ENCODE measurements around the gene DRG2.

DRG2 gene

DNA sequence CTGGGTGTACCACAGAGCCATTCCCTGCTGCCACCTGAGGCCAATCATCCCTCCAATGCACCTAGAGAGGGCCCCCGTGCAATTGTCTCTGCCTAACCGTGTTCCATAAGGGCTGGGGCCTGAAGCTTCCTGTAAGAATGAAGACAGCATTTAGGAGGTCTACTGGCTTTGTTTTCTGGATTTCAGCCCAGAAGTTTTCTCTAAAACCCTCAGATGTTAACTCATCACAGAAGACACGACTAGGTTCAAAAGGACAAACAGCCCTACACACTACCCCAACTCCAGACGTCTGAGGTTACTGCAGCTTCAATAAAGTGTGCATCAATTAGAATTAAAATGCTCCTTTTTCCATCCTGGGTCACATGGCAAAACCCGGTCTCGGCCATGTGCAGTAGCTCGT, 10.8 kb upstream of the DRG2 start:
- no peak for DNase-seq

DNA sequence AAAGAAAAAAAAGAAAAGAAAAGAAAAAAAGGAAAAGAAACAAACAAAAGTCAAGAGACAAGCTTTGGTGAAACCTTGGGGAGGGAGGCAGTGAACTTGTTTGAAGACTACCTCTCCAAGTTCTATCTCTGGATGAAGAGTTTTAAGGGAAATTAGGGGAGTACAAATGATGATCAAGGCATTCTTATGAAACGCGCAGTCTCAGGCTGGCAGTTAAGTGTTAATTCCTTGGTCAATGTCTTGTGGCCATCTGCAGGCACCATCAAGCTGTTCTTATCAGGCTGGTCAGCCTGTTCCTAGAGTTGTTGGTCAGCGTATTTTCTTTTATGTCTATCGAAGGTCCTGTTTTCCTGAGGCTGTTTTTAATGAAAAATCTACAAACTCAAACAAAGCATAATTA, 8.2 kb upstream of the DRG2 start:
- DNase-seq: no peak

DNA sequence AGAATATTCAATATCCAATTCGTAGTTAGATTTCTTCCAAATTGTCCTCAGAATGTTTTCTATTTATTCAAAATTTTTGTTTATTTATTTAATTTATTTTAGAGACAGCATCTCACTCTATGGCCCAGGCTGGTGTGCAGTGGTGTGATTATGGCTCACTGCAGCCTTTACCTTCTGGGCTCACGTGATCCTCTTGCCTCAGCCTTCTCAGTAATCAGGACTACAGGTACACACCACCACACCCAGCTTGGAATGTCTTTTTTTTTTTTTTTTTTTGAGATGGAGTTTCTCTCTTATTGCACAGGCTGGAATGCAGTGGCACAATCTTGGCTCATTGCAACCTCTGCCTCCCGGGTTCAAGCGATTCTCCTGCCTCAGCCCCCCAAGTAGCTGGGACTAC, 3.5 kb upstream of the DRG2 start:
- DNase-seq: no peak

DNA sequence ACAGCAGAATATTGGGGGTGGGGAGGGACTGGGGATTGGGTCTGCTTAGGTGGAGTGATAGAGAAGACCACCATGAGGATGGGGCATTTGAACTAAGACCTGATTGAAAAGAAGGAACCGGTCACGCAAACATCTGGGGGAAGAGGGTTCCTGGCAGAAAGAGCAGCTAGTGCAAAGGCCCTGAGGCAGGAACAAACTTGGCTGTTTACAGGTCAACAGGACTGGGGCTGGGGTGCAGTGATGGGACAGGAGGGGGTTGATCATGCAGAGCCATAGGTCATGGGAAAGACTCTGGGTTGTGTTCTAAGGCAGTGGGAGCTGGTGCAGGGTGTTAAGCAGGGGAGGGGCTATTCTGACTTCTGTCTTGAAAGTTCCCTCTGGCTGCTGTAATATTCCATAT, 1.9 kb downstream of the DRG2 start:
- no peak for DNase-seq

DNA sequence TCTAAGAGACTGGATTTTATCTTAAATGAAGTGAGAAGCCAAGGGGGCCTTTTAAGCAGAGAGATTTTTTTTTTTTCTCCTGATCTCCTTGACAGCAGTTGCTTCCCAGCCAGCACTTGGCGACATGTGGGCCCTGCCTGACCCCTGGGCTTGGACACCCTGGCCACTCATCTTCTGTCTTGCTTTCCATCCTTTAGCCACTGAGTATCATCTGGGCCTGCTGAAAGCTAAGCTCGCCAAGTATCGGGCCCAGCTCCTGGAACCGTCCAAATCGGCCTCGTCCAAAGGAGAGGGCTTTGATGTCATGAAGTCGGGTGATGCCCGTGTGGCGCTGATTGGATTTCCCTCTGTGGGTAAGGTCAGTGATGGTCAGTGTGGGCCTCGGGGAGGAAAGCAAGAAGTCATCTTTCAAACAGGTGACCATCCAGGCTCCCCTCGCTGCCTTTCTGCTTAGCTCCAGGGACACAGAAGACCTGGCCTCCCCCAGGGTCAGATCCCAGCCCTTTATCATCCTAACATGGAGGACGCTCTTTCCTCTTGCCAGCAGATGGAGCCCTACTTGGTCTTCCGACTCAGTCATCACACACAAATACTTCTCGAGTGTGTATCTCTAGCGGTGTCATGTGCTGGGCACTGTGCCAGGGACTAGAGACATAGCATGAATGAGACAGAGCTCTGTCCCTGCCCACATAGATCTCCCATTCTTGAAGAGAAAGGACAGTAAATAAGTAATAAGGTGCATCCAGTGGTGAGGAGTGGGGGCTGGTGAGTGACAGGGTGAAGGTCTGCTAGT, 6.1 kb downstream of the DRG2 start:
- peak; percentile 9 to 45 for DNase-seq

DNA sequence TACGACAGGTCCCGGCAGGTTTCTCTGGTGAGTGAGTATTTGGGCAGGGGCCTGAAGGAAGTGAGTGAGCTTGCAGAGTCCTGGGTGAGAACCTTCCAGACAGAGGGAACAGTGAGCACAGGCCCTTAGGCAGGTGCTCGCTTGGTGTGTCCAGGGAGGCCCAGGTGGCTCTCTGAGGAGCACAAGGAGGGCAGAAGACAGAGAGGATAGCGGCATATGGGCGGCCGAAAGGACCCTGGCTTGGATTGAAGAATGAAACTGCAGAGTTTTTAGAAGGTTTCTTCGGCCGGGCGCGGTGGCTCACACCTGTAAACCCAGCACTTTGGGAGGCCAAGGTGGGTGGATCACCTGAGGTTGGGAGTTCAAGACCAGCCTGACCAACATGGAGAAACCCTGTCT, 6.7 kb downstream of the DRG2 start:
- DNase-seq: no peak

DNA sequence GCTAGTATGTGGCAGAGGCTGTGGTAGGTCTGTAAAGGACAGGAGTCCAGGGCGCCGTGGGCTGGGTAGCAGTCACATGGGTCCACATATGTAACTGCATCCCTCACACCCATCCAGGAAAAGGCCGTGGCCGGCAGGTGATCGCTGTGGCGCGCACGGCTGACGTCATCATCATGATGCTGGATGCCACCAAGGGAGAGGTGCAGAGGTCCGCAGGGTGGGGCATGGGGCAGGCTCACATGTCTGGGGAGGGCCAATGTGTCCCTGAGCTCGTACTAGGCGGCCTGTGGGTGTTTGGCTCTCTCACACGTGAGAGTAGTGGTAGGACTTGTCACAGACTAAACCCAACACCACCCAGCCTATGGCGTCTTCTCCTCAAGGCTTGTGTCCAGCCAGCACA, 11.8 kb downstream of the DRG2 start:
- no peak for DNase-seq

DNA sequence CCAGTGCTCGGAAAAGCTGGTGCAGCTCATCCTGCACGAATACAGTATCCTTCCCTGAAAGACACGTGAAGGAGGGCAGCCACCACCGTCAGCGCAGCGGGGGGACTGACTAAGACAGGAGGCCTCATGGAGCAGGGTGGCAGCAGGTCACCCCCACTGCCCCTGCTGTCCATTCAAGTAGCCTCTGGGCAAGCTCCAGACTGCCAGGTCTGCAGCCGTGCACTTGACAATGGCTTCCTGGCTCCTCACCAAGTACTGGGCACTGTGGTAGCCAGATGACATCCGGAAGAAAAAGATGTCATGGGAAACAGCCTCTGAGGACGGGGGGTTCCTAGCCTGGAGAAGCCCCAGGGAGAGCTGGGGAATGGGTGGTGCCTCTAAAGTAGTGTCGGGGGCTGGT, 12.9 kb downstream of the DRG2 start:
- DNase-seq: no peak

DNA sequence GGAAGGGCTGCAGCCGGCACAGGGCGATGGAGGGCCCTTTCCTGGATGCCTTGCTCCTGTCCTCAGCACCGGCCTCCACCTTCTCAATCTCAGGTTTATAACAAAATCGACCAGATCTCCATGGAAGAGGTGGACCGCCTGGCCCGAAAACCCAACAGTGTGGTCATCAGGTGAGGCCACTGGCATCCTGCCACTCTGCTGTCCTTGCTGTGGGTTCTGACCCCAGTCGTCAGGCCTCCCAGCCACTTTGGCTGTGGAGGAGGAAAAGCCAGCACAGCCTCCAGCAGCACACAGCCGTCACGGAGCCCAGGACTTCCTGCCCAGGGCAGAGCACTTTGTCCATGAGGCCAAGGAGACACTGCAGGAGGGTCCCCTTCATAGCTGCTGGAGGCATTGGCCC, 14.1 kb downstream of the DRG2 start:
- no peak for DNase-seq

DNA sequence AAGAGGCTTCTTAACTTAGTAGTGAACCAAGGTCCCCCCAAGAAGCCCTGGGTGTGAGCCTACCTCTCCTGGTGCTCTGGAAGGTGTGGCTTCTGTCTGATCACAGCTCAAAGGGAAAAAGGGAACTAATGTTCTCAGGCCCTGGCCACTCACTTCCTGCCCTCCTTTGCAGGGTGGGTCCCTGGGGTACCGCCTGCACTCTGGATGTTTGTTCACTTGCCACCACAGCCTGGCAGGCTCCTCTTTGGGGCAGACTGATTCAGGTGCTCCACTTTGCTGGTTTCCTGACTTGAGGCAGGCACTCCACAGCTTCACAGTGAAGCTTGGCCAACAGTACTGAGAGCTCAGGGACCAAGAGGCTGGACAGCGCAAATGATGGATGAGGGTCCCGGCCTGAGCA, 14.9 kb downstream of the DRG2 start:
- DNase-seq: no peak

DNA sequence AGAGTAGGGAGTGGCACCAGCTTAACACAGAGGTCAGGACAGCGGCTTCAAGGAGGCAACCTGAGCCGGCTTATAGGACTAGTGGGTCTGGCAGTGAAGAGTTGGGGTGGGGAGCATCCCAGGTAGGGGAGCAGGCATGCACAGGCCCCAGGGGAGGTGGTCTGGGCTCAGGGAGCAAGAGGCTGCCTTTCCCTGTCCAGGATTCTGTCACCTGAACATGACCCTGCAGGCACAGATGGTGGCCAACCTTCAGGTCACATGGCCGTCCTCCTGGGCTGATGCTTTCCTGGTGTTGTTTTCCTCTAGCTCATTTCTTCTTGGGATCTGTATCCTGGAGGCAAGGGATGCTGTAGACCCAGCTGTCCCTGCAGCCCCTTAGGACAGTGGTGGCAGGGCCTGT, 17.3 kb downstream of the DRG2 start:
- no peak for DNase-seq

DNA sequence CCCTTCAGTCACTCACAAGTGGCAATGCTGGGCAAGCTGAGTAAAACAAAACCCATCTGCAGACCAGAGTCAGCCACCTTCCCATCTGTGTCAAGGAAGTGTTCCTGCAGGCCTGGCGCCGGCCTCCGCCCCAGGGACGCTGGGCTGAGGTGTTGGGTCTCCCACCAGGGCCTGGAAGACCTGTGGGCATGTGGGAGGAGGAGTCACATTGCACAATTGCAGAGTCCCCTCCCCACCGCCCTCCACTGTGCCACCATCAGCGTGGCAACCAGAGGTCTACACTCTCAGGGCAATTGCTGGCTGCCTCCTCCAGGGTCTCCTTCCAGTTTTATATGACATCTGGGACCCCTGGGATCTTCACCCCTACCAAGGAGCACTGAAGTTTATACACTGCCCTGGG, 17.8 kb downstream of the DRG2 start:
- no peak for DNase-seq

DNA sequence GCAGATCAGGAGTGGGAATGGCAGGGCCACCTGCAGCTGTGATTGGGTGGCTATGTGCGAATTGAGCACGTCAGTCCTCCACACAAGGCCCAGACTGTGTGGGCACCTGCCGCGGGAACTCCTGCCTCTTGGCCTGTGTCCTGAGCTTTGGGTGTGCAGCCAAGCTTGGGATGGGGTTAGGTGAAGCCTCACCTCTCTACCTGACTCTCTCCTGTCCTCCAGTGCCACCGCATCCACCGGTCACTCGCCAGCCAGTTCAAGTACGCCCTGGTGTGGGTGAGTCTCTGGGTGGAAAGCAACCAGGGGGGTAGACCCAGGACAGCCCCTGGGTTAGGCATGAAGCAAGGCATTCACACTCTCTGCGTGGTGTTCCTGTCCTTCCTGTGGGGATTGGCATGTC, 18.5 kb downstream of the DRG2 start:
- no peak for DNase-seq

DNA sequence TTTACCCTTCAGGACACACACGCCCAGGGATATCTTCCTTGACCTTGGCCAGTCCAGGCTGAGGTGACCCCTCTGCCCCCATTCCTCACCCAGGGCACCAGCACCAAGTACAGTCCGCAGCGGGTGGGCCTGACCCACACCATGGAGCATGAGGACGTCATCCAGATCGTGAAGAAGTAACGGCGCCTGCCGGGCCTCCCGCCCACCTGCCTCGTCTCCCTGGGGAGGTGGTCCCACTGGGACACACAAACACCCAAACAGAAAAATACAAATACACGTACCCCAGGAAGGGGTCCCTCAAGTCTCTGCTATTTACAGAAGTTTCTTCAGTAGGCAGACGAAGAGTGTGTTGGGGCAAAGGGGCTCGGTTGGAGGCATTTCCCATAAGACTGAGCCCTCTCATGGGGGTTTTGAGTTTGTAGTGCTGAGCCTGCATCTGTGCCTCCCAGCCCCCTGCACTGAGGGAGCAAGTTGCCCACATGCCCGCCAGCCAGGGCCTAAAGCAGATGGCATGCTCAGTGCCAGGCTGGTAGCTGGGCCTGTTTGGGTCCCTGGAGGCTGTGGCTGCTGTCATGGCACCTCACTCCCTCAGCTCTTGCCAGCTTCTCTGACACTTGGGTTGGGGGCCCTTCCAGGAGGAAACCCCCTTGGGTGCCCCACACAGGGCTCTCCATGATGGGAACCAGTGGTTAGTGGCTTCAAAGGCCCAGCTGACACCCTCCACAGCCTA, 19.5 kb downstream of the DRG2 start:
- DNase-seq: no peak

DNA sequence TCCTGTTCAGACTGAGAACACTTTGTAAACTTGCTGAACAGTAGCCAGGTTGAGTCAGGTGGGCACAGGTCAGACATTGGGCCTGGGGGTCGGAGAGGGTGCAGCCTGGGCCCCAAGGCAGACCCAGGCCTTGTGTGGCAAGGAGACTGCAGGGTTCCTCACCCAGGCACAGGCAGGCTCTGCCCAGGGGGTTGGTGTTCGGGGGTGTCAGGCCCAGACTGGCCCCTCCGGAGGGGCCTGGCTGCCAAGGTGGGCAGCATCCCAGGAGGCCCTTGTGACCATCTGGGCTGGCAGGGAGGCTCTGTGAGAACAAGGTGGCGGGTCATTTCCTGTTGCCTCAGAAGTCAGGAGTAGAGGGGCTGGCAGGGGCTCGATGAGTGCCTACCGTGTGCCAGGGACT, 20.2 kb downstream of the DRG2 start:
- DNase-seq: no peak

DNA sequence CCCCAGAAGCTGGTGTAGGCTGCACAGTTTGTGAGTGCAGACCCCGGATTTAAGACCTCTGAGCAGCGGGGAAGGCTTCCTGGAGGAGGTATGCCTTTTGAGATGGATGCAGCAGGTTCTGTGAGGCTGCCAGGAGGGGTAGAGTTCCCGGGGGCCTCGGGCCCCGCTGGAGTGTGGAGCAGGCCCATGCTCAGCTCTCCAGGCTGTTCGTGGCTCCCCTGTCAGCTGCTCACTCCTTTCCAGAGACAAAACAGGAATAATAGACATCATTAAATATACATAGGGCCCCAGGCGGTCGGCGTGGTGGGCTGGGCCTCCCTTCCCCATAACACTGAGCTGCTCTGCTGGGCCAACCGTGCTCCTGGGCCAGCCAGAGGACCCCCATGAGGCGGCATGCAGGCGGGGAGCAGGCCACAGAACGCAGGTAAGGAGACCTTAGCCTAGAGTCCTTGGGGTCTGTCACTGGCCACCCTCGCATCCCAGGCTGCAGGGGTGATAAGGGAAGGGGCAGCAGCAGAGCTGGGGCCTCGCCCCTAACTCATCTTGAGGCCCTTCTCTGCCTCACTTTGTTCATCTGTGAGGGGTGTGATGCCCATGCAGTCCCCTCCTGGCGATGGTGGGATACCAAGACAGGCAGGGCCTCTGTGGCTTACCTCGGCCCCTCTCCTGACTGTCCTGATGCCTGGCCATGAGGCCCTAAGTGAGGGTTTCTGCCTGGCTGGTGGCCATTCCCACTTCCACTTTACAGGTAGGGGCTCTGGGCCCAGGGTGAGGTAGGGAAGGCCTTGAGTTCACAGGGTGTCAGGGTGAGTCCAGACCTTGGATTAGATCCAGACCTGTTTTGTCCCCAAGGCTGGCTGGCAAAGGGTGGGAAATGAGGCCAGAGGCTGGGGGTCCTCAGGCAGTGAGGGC, 20.9 kb downstream of the DRG2 start, which contains the start of gene MYO15A:
Gene MYO15A (plus strand): TSS at position 356 of the 912 bp plus-strand sequence. CDS start 10,045 bp downstream, outside the sequence.
- no peak for DNase-seq

DNA sequence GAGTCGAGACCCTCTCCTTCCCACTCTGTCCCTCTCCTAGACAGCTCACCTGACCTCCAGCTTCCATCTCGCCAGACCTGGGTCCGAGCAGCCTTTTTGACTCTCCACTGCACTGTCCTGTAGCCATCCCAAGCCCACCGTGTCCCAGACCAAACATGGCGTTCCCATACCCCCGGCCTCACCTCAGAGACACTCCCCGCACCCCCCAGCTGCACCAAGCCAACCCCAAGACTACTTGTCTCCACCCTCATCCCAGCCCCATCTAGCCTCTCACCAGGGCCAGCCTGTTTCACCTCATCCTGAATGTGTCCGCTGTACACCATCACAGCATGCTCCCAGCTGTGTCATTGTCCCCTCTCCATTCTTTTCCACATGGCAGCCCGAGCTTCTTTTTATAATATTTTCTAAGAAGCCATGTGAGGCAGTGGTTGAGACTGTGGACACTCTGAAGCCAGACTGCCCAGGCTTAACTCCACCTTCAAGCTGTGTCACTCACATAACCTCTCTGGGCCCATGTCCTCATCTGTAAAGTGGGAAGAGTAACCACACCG, 22.3 kb downstream of the DRG2 start:
- DNase-seq: no peak

DNA sequence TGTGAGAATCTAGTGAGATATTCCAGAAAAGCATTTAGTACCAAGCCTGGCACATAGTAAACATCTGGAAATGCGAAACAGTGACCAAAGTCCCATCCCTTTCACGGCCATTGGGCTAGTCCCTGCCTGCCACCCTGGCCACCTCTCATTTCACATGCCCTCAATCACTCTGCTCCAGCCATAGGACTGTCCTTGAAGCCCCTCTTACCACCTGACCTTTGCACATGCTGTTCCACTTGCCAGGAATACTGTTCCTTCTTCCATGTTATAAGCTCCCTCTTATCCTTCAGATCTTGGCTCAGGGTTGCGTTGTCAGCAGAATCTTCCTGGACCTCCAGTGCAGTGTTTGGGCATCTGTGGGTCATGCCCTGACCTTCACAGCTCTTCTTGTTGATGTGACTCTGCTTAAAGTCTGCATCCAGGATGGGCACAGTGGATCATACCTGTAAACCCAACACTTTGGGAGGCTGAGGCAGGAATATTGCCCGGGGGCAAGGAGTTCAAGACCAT, 22.9 kb downstream of the DRG2 start:
- no peak for DNase-seq

DNA sequence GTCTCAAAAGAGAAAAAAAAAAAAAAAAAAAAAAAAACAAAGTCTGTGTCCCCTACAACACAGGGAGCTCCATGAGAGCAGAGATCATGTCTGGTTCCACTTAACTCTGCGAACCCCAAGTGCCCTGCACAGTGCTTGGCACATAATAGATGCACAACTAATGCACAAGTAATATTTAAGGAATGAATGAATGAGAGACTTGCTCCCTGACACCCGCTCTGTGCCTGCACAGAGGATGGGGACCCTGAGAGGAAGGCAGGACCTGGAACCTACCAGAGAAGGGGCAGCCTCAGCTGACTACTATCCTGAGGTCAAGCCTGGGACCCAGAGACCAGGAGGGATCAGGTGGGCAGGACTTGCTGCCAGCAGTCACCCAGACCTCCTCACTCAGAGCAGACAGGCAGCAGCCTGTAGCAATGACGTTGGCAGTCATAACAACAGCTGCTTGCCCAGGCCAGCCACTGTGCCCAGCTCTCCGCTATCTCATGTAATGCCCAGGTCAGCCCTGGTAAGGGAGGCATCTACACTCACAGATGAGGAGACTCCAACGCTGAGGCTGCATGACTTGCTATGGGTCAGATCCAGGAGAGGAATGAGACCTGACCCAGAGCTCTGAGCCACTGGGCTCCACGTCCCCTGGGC, 23.7 kb downstream of the DRG2 start:
- DNase-seq: no peak

DNA sequence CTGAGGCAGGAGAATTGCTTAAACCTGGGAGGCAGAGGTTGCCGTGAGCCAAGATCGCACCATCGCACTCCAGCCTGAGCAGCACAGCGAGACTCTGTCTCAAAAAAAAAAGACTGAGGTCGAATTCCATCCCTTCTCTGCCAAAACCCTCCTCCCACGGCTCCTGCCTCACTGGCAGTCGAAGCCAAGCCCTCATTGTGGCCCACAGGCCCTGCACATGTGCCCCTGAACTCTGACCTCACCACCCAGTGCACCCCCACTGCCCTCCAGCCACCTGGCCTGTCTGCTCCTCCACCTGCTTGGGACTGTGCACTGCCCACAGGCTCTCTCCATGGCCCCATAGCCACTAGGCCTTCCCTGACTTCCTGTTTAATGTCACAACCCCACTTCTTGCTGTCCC, 27.8 kb downstream of the DRG2 start:
- DNase-seq: no peak

DNA sequence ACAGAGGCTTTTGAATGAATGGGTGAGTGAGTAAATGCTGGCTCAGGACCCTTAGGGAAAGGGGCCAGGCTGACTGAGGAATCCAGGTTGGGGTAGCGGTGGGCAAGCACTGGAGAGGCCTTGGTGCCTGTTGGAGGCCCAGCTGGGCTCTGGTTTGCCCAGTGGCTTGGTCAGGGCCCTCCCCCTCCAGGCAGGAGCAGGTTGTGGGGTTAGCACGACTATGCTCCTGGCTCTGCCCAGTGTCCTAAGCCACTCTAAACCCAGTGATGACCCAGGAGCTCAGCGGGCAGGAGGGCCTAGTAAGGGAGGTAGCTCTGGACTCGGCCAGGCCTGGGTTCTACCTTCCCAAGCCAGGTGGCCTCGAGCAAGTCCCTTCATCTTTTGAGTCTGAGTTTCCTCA, 28.3 kb downstream of the DRG2 start:
- no peak for DNase-seq

DNA sequence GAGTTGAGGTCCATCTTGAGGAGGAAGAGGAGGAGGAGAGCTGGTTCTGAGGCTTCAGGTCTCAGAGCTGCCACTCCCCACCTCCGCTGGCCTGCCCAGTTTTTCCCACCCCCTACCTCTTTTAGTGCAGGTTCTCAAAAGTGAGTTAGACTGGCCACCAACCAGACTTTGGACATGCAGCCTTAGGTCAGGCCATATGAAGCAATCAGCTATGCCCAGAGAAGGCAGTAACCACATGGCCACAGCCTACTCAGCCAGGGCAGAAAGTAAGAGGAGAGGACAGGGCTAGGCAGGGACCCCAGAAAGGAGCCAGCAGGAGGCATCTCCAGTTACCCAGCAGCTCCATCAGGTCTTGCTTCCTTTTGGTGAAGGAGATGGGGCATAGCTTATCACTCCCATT, 29.8 kb downstream of the DRG2 start:
- DNase-seq: no peak
